Transverse colon (tissue), 4 donors: ENCODE results near the gene COL20A1. TPM values are rescaled to one million over a fixed set of nuclear protein-coding genes. Genes with fewer than 3 reads are reported as not detected.

Source experiments
- DNase-seq: peaks from one replicate; pipeline ENCODE4 v3.0.0-alpha.2; 2019
- H3K27ac ChIP-seq, 4 donors: fragments of 200-600 bp; sonication (generic); 2 replicates each; pipeline ENCODE4 v1.5.1; 2016 to 2018; ENCODE audit warnings: inconsistent platforms in 4 of 4
- H3K27me3 ChIP-seq: fragments of 200-600 bp; sonication (generic); 2 replicates; pipeline ENCODE4 v1.5.1; 2017; ENCODE audit warnings: inconsistent platforms
- H3K36me3 ChIP-seq, 4 donors: fragments of 200-600 bp; sonication (generic); 2 replicates each; pipeline ENCODE4 v1.5.1; 2017 to 2019; ENCODE audit warnings: inconsistent platforms in 4 of 4
- H3K4me1 ChIP-seq, 4 donors: fragments of 200-600 bp; sonication (generic); 2 replicates each; pipeline ENCODE4 v1.5.1; 2017 to 2020; ENCODE audit warnings: inconsistent platforms in 4 of 4
- H3K4me3 ChIP-seq, 4 donors: fragments of 200-600 bp; sonication (generic); 1 replicate in 1 of 4; 2 replicates in 3 of 4; pipeline versions ENCODE4 v1.5.1 to v1.6.1; 2017 to 2019; ENCODE audit warnings: inconsistent platforms in 4 of 4
- H3K9me3 ChIP-seq, 2 donors: fragments of 200-600 bp; sonication (generic); 2 replicates each; pipeline ENCODE4 v1.5.1; 2017 to 2019; ENCODE audit warnings: inconsistent platforms in 2 of 2
- CTCF ChIP-seq, 5 experiments: fragments of 200-600 bp in 3 of 5; fragments of 450-650 bp in 2 of 5; sonication (generic) in 3 of 5; IDR thresholded peaks; 1 replicate in 2 of 5; 2 replicates in 3 of 5; pipeline ENCODE4 v1.5.1; 2016 to 2017; ENCODE audit warnings: antibody characterized with exemption in 5 of 5, inconsistent platforms in 3 of 5, mild to moderate bottlenecking in 2 of 5, moderate library complexity in 1 of 5
- EP300 ChIP-seq: sonication (generic); formaldehyde crosslinking; IDR thresholded peaks from one replicate; pipeline ENCODE4 v1.6.1; 2017; ENCODE audit warnings: antibody characterized with exemption, low read depth
- POLR2A ChIP-seq: fragments of 450-650 bp; IDR thresholded peaks from one replicate; pipeline ENCODE4 v1.6.1; 2016; ENCODE audit warnings: antibody characterized with exemption, mild to moderate bottlenecking, moderate library complexity
- POLR2AphosphoS5 ChIP-seq, 3 donors: sonication (generic); formaldehyde crosslinking; IDR thresholded peaks; one replicate each; pipeline ENCODE4 v1.6.1; 2016; ENCODE audit warnings: antibody characterized with exemption in 3 of 3
- WGBS, 2 donors: methylation state at CpG; one replicate each; pipeline ENCODE4 v1.1.5; 2018; ENCODE audit warnings: low coverage in 1 of 2; 5-methylcytosine and 5-hydroxymethylcytosine counted together
- in situ Hi-C, 4 donors: fragments of 200-750 bp; cut with MboI; loops; one replicate each; pipeline versions ENCODE4 v1.15.0 to v1.15.1; 2017; ENCODE audit warnings: low sequenced_read_pairs in 3 of 4, low pct_ligation_motif_present in 1 of 4, low pct_unique_long_range_greater_than_20kb in 1 of 4
- intact Hi-C: fragments of 100-400 bp; cut with DNase I; formaldehyde crosslinking; loops from one replicate; pipeline ENCODE4 v1.15.1; 2023; ENCODE audit warnings: low total_unique reads
- total RNA-seq, 4 donors: library from RNA; depleted of rRNA; stranded (reverse); fragments of >200 nt; gene quantifications; one replicate each; pipeline ENCODE4 v1.1.0, GENCODE V29; 2016

COL20A1 gene
- total RNA-seq, 4 donors from 2014 or later = 43.8 TPM; not detected in 3

GRCh38 chr20:63366390-63367365 lies 73.7 kb downstream of the COL20A1 start:
- H3K27ac ChIP-seq = no peak overlapping the region
- no peak for DNase-seq
- no peaks in the 10 kb centered on the region for H3K36me3 ChIP-seq
- no peaks in the 10 kb centered on the region for H3K9me3 ChIP-seq
- intact Hi-C loops (loop anchor here (1.0 kb wide), 1 partner anchor 28 kb away; no protein-coding TSS in a partner anchor), in situ Hi-C loops (no loop called here)
- H3K4me1 ChIP-seq = no peaks in the 10 kb centered on the region
- peaks cover 49% of the 10 kb centered on the region for H3K27me3 ChIP-seq
- H3K4me3 ChIP-seq = no peak overlapping the region
- TF ChIP-seq CTCF (IDR thresholded peaks at IDR 0.05) (no peak), EP300 (no peak), POLR2A (no peak), POLR2AphosphoS5 (IDR thresholded peaks at IDR 0.05) (no peak)
- 73 to 86% methylated on average over 4 to 30 of the region's 30 CpGs for WGBS, 2 donors

GRCh38 chr20:63367446-63368055 lies 74.6 kb downstream of the COL20A1 start:
- intact Hi-C loops = no loop called here
- Histone ChIP-seq H3K27me3 (peaks cover 42% of the 10 kb centered on the region), H3K27ac (no peak overlapping the region), H3K4me1 (no peaks in the 10 kb centered on the region), H3K9me3 (no peaks in the 10 kb centered on the region), H3K4me3 (no peak overlapping the region), H3K36me3 (no peaks in the 10 kb centered on the region)
- TF ChIP-seq EP300 = no peak
- no peak for TF ChIP-seq CTCF (IDR thresholded peaks at IDR 0.05)
- no peak for TF ChIP-seq POLR2AphosphoS5 (IDR thresholded peaks at IDR 0.05)
- no peak for TF ChIP-seq POLR2A
- in situ Hi-C loops = no loop called here
- DNase-seq = no peak
- WGBS, 2 donors = 56 to 59% methylated on average over 7 to 24 of the region's 24 CpGs

DNA sequence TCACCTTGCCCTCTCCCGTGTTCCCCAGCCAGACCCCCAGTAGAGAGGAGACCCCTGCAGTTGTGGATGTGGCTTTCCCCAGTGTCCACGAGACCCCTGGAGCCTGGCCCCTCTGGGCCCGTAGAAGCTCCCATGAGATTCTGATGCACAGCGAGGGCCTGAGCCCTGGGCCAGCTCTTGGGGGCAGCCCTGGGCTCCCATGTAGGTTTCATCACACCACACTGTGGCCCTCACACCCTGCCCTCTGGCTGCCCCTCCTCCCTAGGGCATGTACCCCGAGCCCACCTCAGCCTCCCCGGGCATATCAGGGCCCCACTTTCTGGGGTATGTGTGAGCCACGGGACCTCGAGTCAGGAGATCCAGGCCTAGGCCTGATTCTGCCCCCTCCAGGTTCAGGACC lies 75.2 kb downstream of the COL20A1 start:
- whole genome bisulfite sequencing, 2 donors = 86% methylated on average over 7 of the region's 8 CpGs; no CpG with 5 or more reads in 1 of the 2 donors
- in situ Hi-C loops = no loop called here

More for the DNA sequence above, 75.2 kb downstream of the COL20A1 start:
- no peak overlapping the region for H3K4me3 ChIP-seq
- no peaks in the 10 kb centered on the region for H3K9me3 ChIP-seq
- TF ChIP-seq EP300 = no peak
- no peak for TF ChIP-seq POLR2AphosphoS5 (IDR thresholded peaks at IDR 0.05)
- TF ChIP-seq POLR2A = no peak
- TF ChIP-seq CTCF (IDR thresholded peaks at IDR 0.05) = no peak
- H3K36me3 ChIP-seq = no peaks in the 10 kb centered on the region
- H3K27me3 ChIP-seq = peaks cover 38% of the 10 kb centered on the region
- DNase-seq = no peak
- H3K27ac ChIP-seq = no peak overlapping the region
- intact Hi-C loops = no loop called here
- no peaks in the 10 kb centered on the region for H3K4me1 ChIP-seq
